D721Med (cell line): Measurements from ENCODE around the gene SPRN.
"Not testable (repeated sequence)": the region's sequence is repeated elsewhere in the genome, so short reads cannot be mapped to it uniquely, and the experiment has no call there.

Experiments used
- DNase-seq: peaks from one replicate; pipeline ENCODE4 v3.0.0; 2011; ENCODE audit warnings: low spot score; ENCODE audit not compliant: insufficient read length
- FAIRE-seq: peaks from 2 replicates; lab custom pipeline; 2011; peaks lifted over from hg19 to GRCh38; lab: Jason Lieb, UNC
- CTCF ChIP-seq: IDR thresholded peaks from 2 replicates; pipeline ENCODE4 v1.5.1; 2012; ENCODE audit warnings: mild to moderate bottlenecking, control low read depth; ENCODE audit not compliant: insufficient read depth; ENCODE audit errors: missing control alignments

SPRN gene

GRCh38 chr10:133391249-133391635, 33.2 kb downstream of the SPRN start:
- no peak for DNase-seq
- no peak for FAIRE-seq
- TF ChIP-seq CTCF = no peak

GRCh38 chr10:133390597-133391248, 33.7 kb downstream of the SPRN start:
- DNase-seq = no peak
- TF ChIP-seq CTCF = no peak
- FAIRE-seq = no peak

GRCh38 chr10:133388973-133389818, 35.2 kb downstream of the SPRN start:
- no peak for FAIRE-seq
- TF ChIP-seq CTCF = no peak

GRCh38 chr10:133388236-133388972, 36.0 kb downstream of the SPRN start:
- FAIRE-seq (no peak), DNase-seq (no peak)
- no peak for TF ChIP-seq CTCF

More at GRCh38 chr10:133388973-133389818, 35.2 kb downstream of the SPRN start:
- no peak for DNase-seq

GRCh38 chr10:133386951-133387350, 37.5 kb downstream of the SPRN start:
- not testable (repeated sequence) for FAIRE-seq

GRCh38 chr10:133385214-133385613, 39.2 kb downstream of the SPRN start:
- no peak for TF ChIP-seq CTCF
- DNase-seq = no peak
- no peak for FAIRE-seq

More at GRCh38 chr10:133386951-133387350, 37.5 kb downstream of the SPRN start:
- not testable (repeated sequence) for DNase-seq

GRCh38 chr10:133384071-133384470, 40.4 kb downstream of the SPRN start:
- FAIRE-seq (no peak), DNase-seq (no peak)
- TF ChIP-seq CTCF = no peak
